HepG2 (cell line): ENCODE results near the gene NINL.

Source experiments
- CEBPB ChIP-seq: IDR thresholded peaks from 2 replicates; pipeline ENCODE4 v1.6.1; 2011; ENCODE audit warnings: low read depth, low read length, improper control_type of control experiment, borderline replicate concordance
- CTCF ChIP-seq: sonication (generic); formaldehyde crosslinking; IDR thresholded peaks from 2 replicates; pipeline ENCODE4 v1.5.0; 2020; ENCODE audit warnings: mild to moderate bottlenecking, missing genetic modification reagents, moderate library complexity
- FOXK1 ChIP-seq: sonication (generic); formaldehyde crosslinking; IDR thresholded peaks from 2 replicates; pipeline ENCODE4 v1.4.0; 2020; ENCODE audit warnings: low read depth, missing genetic modification reagents, borderline replicate concordance
- ISL2 ChIP-seq: sonication (generic); formaldehyde crosslinking; IDR thresholded peaks from 2 replicates; pipeline ENCODE4 v1.5.0; 2020; ENCODE audit warnings: missing genetic modification reagents
- SP140L ChIP-seq: sonication (generic); formaldehyde crosslinking; IDR thresholded peaks from 2 replicates; pipeline ENCODE4 v1.4.0; 2020; ENCODE audit warnings: missing genetic modification reagents, borderline replicate concordance
- STAT5B ChIP-seq: sonication (generic); formaldehyde crosslinking; IDR thresholded peaks from 2 replicates; pipeline ENCODE4 v1.4.0; 2020; ENCODE audit warnings: missing genetic modification reagents
- ZNF644 ChIP-seq: IDR thresholded peaks from 2 replicates; pipeline ENCODE4 v1.6.1; 2016; ENCODE audit warnings: low read depth

- TF ChIP-seq FOXK1 (CRISPR knock-in tag) = no peak
- TF ChIP-seq STAT5B (CRISPR knock-in tag) = no peak
- TF ChIP-seq ISL2 = no peak
- no peak for TF ChIP-seq CTCF (CRISPR knock-in tag)
- no peak for TF ChIP-seq CEBPB
- TF ChIP-seq ZNF644 (CRISPR knock-in tag) = no peak
- TF ChIP-seq SP140L (CRISPR knock-in tag) = no peak
Observed at GRCh38 chr20:25499031-25499430, 86.3 kb downstream of the NINL start.
